ENCODE data around the gene HRH2.
"Not testable (repeated sequence)": the region's sequence is repeated elsewhere in the genome, so short reads cannot be mapped to it uniquely, and the experiment has no call there.

The HRH2 gene

GRCh38 chr5:175746851-175747250, 89.0 kb downstream of the HRH2 start:
- DNase-seq, result peak; percentile 14

GRCh38 chr5:175747539-175748060, 89.7 kb downstream of the HRH2 start:
- DNase-seq, result no peak

DNA sequence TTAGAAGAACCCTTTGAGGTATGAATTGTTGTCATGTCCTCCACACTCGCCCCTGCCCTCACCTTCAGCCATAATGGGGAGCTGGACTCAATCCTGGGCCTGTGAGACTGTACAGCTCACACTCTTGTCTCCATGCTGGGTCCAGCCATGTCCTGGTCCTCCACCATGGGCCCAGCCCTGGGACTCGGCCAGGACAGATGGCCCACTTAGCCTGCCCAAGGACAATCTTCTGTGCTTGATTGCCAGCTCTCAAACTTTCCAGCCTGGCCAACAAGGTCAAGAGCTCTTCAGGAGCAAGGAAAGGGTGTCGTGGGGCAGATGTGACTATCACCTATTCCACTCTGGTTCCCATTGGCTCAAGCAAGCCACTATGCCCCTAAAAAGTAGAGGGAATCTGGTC, 90.8 kb downstream of the HRH2 start:
- no peak for DNase-seq

GRCh38 chr5:175749591-175749990, 91.7 kb downstream of the HRH2 start:
- no peak for DNase-seq

- no peak for DNase-seq
These were observed 92.7 kb downstream of the HRH2 start for GRCh38 chr5:175750511-175750931.

- no peak for DNase-seq
These were observed 93.5 kb downstream of the HRH2 start for GRCh38 chr5:175751369-175751768.

- DNase-seq, result no peak
These were observed 95.1 kb downstream of the HRH2 start for GRCh38 chr5:175752826-175753535.

- no peak for DNase-seq
These were observed 95.9 kb downstream of the HRH2 start for GRCh38 chr5:175753536-175754402.

- not testable (repeated sequence) for DNase-seq
These were observed 102.1 kb downstream of the HRH2 start for GRCh38 chr5:175759991-175760390.

Data from hematopoietic multipotent progenitor cell treated with erythropoietin and hydrocortisone succinate and interleukin-3 and kit ligand, for 8 days (in vitro differentiated cells).